GM18907 (cell line): ENCODE measurements around the gene TMEFF2.
A peak's percentile ranks its signal among the peaks of the same experiment; 100 is the strongest.

Experiments used
- ATAC-seq: cut with Tn5 transposase; IDR thresholded peaks from one replicate; pipeline ENCODE4 v1.9.1; 2021; ENCODE audit warnings: mild to moderate bottlenecking, moderate library complexity; ENCODE audit not compliant: unreplicated experiment

The TMEFF2 gene

GRCh38 chr2:192186806-192187205 is 7.9 kb downstream of the TMEFF2 start:
- ATAC-seq: no peak

- no peak for ATAC-seq
These were observed 10.4 kb downstream of the TMEFF2 start for GRCh38 chr2:192184349-192184748.

GRCh38 chr2:192183296-192183695 is 11.4 kb downstream of the TMEFF2 start:
- ATAC-seq: no peak

- no peak for ATAC-seq
These were observed 27.8 kb downstream of the TMEFF2 start for GRCh38 chr2:192166946-192167345.

- ATAC-seq: no peak
These were observed 28.9 kb downstream of the TMEFF2 start for GRCh38 chr2:192165842-192166241.

- peak; percentile 81 for ATAC-seq
These were observed 32.2 kb downstream of the TMEFF2 start for GRCh38 chr2:192162392-192163042.

GRCh38 chr2:192161656-192162290 is 33.0 kb downstream of the TMEFF2 start:
- ATAC-seq: no peak

GRCh38 chr2:192159736-192160135 is 35.0 kb downstream of the TMEFF2 start:
- ATAC-seq: no peak

GRCh38 chr2:192159208-192159607 is 35.5 kb downstream of the TMEFF2 start:
- ATAC-seq: no peak

GRCh38 chr2:192157776-192158175 is 37.0 kb downstream of the TMEFF2 start:
- ATAC-seq: no peak

GRCh38 chr2:192155511-192156118 is 39.1 kb downstream of the TMEFF2 start:
- no peak for ATAC-seq

- ATAC-seq: no peak
These were observed 41.2 kb downstream of the TMEFF2 start for GRCh38 chr2:192153561-192153960.

- no peak for ATAC-seq
These were observed 42.9 kb downstream of the TMEFF2 start for GRCh38 chr2:192151853-192152252.

GRCh38 chr2:192150166-192150565 is 44.6 kb downstream of the TMEFF2 start:
- no peak for ATAC-seq

GRCh38 chr2:192148620-192149321 is 46.0 kb downstream of the TMEFF2 start:
- ATAC-seq: no peak

- no peak for ATAC-seq
These were observed 46.5 kb downstream of the TMEFF2 start for GRCh38 chr2:192148241-192148619.

GRCh38 chr2:192146069-192147015 is 48.4 kb downstream of the TMEFF2 start:
- no peak for ATAC-seq

- no peak for ATAC-seq
These were observed 49.2 kb downstream of the TMEFF2 start for GRCh38 chr2:192145496-192145895.

- ATAC-seq: no peak
These were observed 54.4 kb downstream of the TMEFF2 start for GRCh38 chr2:192140236-192140839.

- ATAC-seq: no peak
These were observed 54.9 kb downstream of the TMEFF2 start for GRCh38 chr2:192139813-192140212.
